ENCODE results near the gene PPP2R2C. TPM values are rescaled to one million over a fixed set of nuclear protein-coding genes. Genes with fewer than 3 reads are reported as not detected.

PPP2R2C gene
- total and polyA plus RNA-seq, 2 of the 4 experiments (the other 2 are of a cell fraction): 0.03 TPM; not detected in 1

DNA sequence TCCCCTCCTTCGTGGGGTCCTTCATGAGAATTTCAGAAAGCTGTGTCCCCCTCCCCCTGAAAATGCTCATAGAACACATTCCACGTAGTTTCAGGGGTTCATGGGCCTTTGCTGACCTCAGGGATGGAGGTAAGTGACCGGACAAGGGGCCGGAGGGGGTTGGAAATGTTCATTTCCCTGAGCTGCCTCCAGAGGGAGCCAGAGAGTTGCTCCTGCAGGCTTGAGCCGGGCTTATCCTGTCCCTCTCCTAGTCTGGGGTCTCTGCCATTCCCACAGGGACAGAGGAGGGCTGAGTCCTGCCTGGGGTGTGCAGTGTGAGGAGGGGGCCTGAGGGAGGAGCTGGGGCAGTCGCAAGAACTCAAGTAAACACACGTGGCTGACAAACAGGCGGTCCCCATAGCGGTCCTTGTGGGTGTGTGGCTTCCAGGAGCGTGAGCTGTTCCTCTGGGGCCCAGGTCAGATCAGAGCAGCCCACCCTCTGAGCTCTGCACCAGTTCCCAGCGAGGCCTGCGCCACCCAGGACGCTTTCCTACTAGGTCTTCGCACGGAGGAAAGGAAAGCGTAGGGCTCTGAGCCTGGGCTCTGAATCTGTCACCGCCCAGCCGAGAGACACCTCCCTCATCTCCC lies 140.3 kb downstream of the PPP2R2C start:
- Histone ChIP-seq H2BK20ac (ENCODE audit: low read depth, low read length) (no peak overlapping the region), H3K4me1 (ENCODE audit: control insufficient read depth, insufficient read depth, low read length) (no peaks in the 10 kb centered on the region), H2AK5ac (ENCODE audit: low read depth, low read length) (no peak overlapping the region), H2AK9ac (replicated peaks; ENCODE audit: low read depth, low read length, poor library complexity) (no peak overlapping the region), H4K91ac (ENCODE audit: insufficient read depth, low read depth, low read length) (no peak overlapping the region), H3K9me1 (ENCODE audit: insufficient read depth, low read length) (no peaks in the 10 kb centered on the region), H2AFZ (replicated peaks; ENCODE audit: low read length, poor library complexity) (peak overlapping the region; percentile 14), H3K9me3 (ENCODE audit: control insufficient read depth, insufficient read depth, low read length) (peaks cover 3% of the 10 kb centered on the region; the same call in 1 of the 2 replicates), H3K36me3 (ENCODE audit: control insufficient read depth, insufficient read depth, low read length) (no peaks in the 10 kb centered on the region), H3K27me3 (ENCODE audit: control insufficient read depth, insufficient read depth, low read length) (peaks cover 17% of the 10 kb centered on the region), H3K14ac (replicated peaks; ENCODE audit: low read depth, low read length) (no peak overlapping the region), H3K9ac (ENCODE audit: low read depth, low read length) (no peak overlapping the region), H3K4me3 (ENCODE audit: insufficient read depth, low read depth, low read length) (no peak overlapping the region), H2BK120ac (ENCODE audit: low read depth, low read length) (no peak overlapping the region), H3K23ac (ENCODE audit: low read depth, low read length) (no peak overlapping the region), H4K8ac (ENCODE audit: low read depth in 2 of 2, low read length in 2 of 2) (no peak overlapping the region), H4K20me1 (ENCODE audit: insufficient read depth, low read length) (no peaks in the 10 kb centered on the region; the same call in 1 of the 2 replicates), H3K79me1 (ENCODE audit: low read depth in 1 of 2, low read length in 2 of 2) (no peaks in the 10 kb centered on the region), H2BK15ac (ENCODE audit: low read depth, low read length) (no peak overlapping the region), H3K4ac (ENCODE audit: low read depth, low read length) (no peak overlapping the region), H3K27ac (ENCODE audit: insufficient read depth, low read length) (no peak overlapping the region), H2BK5ac (ENCODE audit: low read depth, low read length, poor library complexity, severe bottlenecking) (no peak overlapping the region), H4K5ac (ENCODE audit: low read depth, low read length) (no peak overlapping the region), H3K56ac (ENCODE audit: extremely low read depth, insufficient read depth, low read length) (no peak overlapping the region), H3K4me2 (ENCODE audit: low read depth, low read length) (no peak overlapping the region), H3K18ac (ENCODE audit: low read depth, low read length) (no peak overlapping the region)
- ChIA-PET CTCF (interaction anchor here (0.7 to 4.2 kb wide), 8 partner anchors 11 to 552 kb away, joined by 3 to 43 read pairs (median 4); no protein-coding TSS in a partner anchor), POLR2A (ENCODE audit: unreplicated experiment) (no interaction called here)
- no TSS peak for BruUV-seq (replicated peaks)
- no peak for TF ChIP-seq NFE2L2 (IDR thresholded peaks at IDR 0.05; ENCODE audit: low read depth, low read length)
- TF ChIP-seq MAZ (IDR thresholded peaks at IDR 0.05; ENCODE audit: borderline replicate concordance, low read depth, low read length): peak; percentile 39; the same call in 1 of the 2 replicates
- no peak for TF ChIP-seq BHLHE40 (IDR thresholded peaks at IDR 0.05; ENCODE audit: low read depth, low read length)
- no peak for TF ChIP-seq USF2 (IDR thresholded peaks at IDR 0.05; ENCODE audit: low read depth, low read length)
- TF ChIP-seq, protein P1, sequence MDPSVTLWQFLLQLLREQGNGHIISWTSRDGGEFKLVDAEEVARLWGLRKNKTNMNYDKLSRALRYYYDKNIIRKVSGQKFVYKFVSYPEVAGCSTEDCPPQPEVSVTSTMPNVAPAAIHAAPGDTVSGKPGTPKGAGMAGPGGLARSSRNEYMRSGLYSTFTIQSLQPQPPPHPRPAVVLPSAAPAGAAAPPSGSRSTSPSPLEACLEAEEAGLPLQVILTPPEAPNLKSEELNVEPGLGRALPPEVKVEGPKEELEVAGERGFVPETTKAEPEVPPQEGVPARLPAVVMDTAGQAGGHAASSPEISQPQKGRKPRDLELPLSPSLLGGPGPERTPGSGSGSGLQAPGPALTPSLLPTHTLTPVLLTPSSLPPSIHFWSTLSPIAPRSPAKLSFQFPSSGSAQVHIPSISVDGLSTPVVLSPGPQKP (IDR thresholded peaks at IDR 0.05; ENCODE audit: borderline replicate concordance, low read depth, low read length): no peak
- peak; percentile 42; the same call in 1 of the 2 replicates for TF ChIP-seq SMC3 (IDR thresholded peaks at IDR 0.05; ENCODE audit: low read depth, low read length)
- TF ChIP-seq RFX5 (IDR thresholded peaks at IDR 0.05; ENCODE audit: low read depth, low read length): no peak
- TF ChIP-seq MXI1 (IDR thresholded peaks at IDR 0.05; ENCODE audit: borderline replicate concordance, low read depth, low read length): no peak
- TF ChIP-seq RAD21 (IDR thresholded peaks at IDR 0.05; ENCODE audit: low read length): peak; percentile 65
- TF ChIP-seq POLR2A (IDR thresholded peaks at IDR 0.05; ENCODE audit: low read depth, low read length): no peak
- no peak for TF ChIP-seq RCOR1 (IDR thresholded peaks at IDR 0.05; ENCODE audit: insufficient replicate concordance, low read length)
- no peak for TF ChIP-seq CHD1 (IDR thresholded peaks at IDR 0.05; ENCODE audit: low read depth, low read length)
- TF ChIP-seq CEBPB (IDR thresholded peaks at IDR 0.05; ENCODE audit: low read depth, low read length): no peak
- no peak for TF ChIP-seq MAFK (IDR thresholded peaks at IDR 0.05; ENCODE audit: low read depth, low read length)
- no peak for TF ChIP-seq FOS (IDR thresholded peaks at IDR 0.05; ENCODE audit: low read depth, low read length)
- TF ChIP-seq, protein P2, sequence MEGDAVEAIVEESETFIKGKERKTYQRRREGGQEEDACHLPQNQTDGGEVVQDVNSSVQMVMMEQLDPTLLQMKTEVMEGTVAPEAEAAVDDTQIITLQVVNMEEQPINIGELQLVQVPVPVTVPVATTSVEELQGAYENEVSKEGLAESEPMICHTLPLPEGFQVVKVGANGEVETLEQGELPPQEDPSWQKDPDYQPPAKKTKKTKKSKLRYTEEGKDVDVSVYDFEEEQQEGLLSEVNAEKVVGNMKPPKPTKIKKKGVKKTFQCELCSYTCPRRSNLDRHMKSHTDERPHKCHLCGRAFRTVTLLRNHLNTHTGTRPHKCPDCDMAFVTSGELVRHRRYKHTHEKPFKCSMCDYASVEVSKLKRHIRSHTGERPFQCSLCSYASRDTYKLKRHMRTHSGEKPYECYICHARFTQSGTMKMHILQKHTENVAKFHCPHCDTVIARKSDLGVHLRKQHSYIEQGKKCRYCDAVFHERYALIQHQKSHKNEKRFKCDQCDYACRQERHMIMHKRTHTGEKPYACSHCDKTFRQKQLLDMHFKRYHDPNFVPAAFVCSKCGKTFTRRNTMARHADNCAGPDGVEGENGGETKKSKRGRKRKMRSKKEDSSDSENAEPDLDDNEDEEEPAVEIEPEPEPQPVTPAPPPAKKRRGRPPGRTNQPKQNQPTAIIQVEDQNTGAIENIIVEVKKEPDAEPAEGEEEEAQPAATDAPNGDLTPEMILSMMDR (conservative IDR thresholded peaks at IDR 0.05; ENCODE audit: low read depth, low read length): peak; percentile 73
- no CpG with 5 or more reads among the region's 18 CpGs for WGBS, 2 experiments (ENCODE audit: extremely low coverage in 2 of 2, insufficient read length in 1 of 2)
- DNase-seq (peak; percentile 15), ATAC-seq (ENCODE audit: low read depth) (peak; percentile 60)
- intact Hi-C loops (cut with micrococcal nuclease) (loop anchor here (1.0 to 5.0 kb wide), 2 partner anchors 214 to 750 kb away; no protein-coding TSS in a partner anchor), dilution Hi-C loops (cut with HindIII; ENCODE audit: low sequenced_read_pairs, unreplicated experiment) (no loop called here), in situ Hi-C loops (cut with MboI; ENCODE audit: low sequenced_read_pairs) (no loop called here)

All from IMR-90 (cell line).